MV-4-11 (cell line): ENCODE data around the gene KMT2C.

Experiments
- DNase-seq: peaks from one replicate; lab custom pipeline; 2025; lab: John Stamatoyannopoulos, UW

Gene KMT2C

GRCh38 chr7:152202056-152202455 lies 233.7 kb downstream of the KMT2C start:
- no peak for DNase-seq

- DNase-seq, result no peak
Measured at GRCh38 chr7:152200395-152200794, 235.4 kb downstream of the KMT2C start.

GRCh38 chr7:152196391-152196790 lies 239.4 kb downstream of the KMT2C start:
- no peak for DNase-seq

- DNase-seq, result no peak
Measured at GRCh38 chr7:152193880-152194279, 241.9 kb downstream of the KMT2C start.

GRCh38 chr7:152189061-152189460 lies 246.7 kb downstream of the KMT2C start:
- no peak for DNase-seq

GRCh38 chr7:152185558-152185957 lies 250.2 kb downstream of the KMT2C start:
- DNase-seq, result no peak

- DNase-seq, result no peak
Measured at GRCh38 chr7:152180587-152180986, 255.2 kb downstream of the KMT2C start.

GRCh38 chr7:152180048-152180447 lies 255.8 kb downstream of the KMT2C start:
- no peak for DNase-seq

GRCh38 chr7:152178405-152179058 lies 257.3 kb downstream of the KMT2C start:
- no peak for DNase-seq

- DNase-seq, result no peak
Measured at GRCh38 chr7:152177681-152178404, 258.0 kb downstream of the KMT2C start.

GRCh38 chr7:152176797-152177196 lies 259.0 kb downstream of the KMT2C start:
- peak; percentile 64 for DNase-seq

GRCh38 chr7:152173372-152174070 lies 262.3 kb downstream of the KMT2C start:
- DNase-seq, result no peak

GRCh38 chr7:152162287-152162686 lies 273.5 kb downstream of the KMT2C start:
- DNase-seq, result no peak

GRCh38 chr7:152161171-152161570 lies 274.6 kb downstream of the KMT2C start:
- DNase-seq, result no peak

GRCh38 chr7:152158801-152159587 lies 276.8 kb downstream of the KMT2C start:
- DNase-seq, result peak; percentile 91

GRCh38 chr7:152152267-152152666 lies 283.5 kb downstream of the KMT2C start:
- no peak for DNase-seq

- no peak for DNase-seq
Measured at GRCh38 chr7:152149363-152149762, 286.4 kb downstream of the KMT2C start.

GRCh38 chr7:152148706-152149105 lies 287.1 kb downstream of the KMT2C start:
- no peak for DNase-seq

- peak; percentile 38 for DNase-seq
Measured at GRCh38 chr7:152145853-152146466, 289.8 kb downstream of the KMT2C start.

GRCh38 chr7:152144557-152145245 lies 291.1 kb downstream of the KMT2C start:
- DNase-seq, result no peak

- DNase-seq, result no peak
Measured at GRCh38 chr7:152142976-152143595, 292.7 kb downstream of the KMT2C start.
